ENCODE measurements around the gene KIF26B.

DNA sequence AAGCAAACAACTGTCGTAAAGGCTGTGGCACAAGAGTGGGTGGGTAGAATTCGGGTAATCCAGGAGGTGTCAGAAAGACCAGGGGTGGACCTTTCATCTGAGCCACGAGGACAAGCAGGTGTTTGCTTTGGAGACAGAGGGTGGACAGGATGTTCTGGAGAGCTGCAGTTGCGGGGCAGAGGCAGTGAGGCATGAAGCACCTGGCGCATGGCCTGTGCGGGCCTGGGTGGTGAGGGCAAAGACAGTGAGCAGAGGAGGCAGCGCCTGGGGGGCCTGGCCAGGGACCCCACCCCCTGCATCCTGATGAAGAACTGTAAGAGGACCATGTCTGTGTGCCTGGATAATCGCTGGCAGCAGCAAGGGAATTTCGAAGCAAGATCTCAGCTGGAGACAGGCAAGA lies 24.9 kb downstream of the KIF26B start:
- TF ChIP-seq YY1 (IDR thresholded peaks at IDR 0.05; ENCODE audit: insufficient read depth, insufficient read length), result no peak
- no peak for TF ChIP-seq SUZ12 (IDR thresholded peaks at IDR 0.05; ENCODE audit: extremely low read depth, insufficient read depth, insufficient read length)

Measured in NT2/D1 (cell line).